ENCODE results near the gene RANGRF.

The RANGRF gene

GRCh38 chr17:8256291-8256690, 32.2 kb upstream of the RANGRF start:
- Histone ChIP-seq H3K4me3 (ENCODE audit: low read depth, low read length, poor library complexity, severe bottlenecking) (no peak overlapping the region), H3K4me1 (ENCODE audit: insufficient read depth, low read length, severe bottlenecking) (no peaks in the 10 kb centered on the region), H3K27me3 (ENCODE audit: insufficient read depth, low read length) (no peaks in the 10 kb centered on the region), H3K9me2 (ENCODE audit: low read depth, low read length) (no peaks in the 10 kb centered on the region), H4K20me1 (ENCODE audit: insufficient read depth, low read length) (no peaks in the 10 kb centered on the region), H3K79me2 (ENCODE audit: insufficient read depth, low read length) (0 out of 2 replicates have a peak, but pooled peaks cover 3% of the 10 kb centered on the region), H3K36me3 (ENCODE audit: insufficient read depth, low read length) (peaks cover 74% of the 10 kb centered on the region), H3K27ac (ENCODE audit: low read depth, low read length, poor library complexity, severe bottlenecking) (no peak overlapping the region), H3K4me2 (ENCODE audit: low read length) (no peak overlapping the region), H3F3A (ENCODE audit: insufficient read depth, low read length) (no peaks in the 10 kb centered on the region), H2AFZ (ENCODE audit: low read length) (no peak overlapping the region), H3K9me3 (ENCODE audit: low read length) (no peaks in the 10 kb centered on the region), H3K9ac (ENCODE audit: low read length) (no peak overlapping the region)
- TF ChIP-seq EZH2 (IDR thresholded peaks at IDR 0.05; ENCODE audit: borderline replicate concordance, low read length) = no peak

GRCh38 chr17:8256691-8257090, 31.8 kb upstream of the RANGRF start:
- Histone ChIP-seq H3F3A (ENCODE audit: insufficient read depth, low read length) (no peaks in the 10 kb centered on the region), H3K4me3 (ENCODE audit: low read depth, low read length, poor library complexity, severe bottlenecking) (no peak overlapping the region), H3K9ac (ENCODE audit: low read length) (no peak overlapping the region), H3K79me2 (ENCODE audit: insufficient read depth, low read length) (0 out of 2 replicates have a peak, but pooled peaks cover 3% of the 10 kb centered on the region), H2AFZ (ENCODE audit: low read length) (no peak overlapping the region), H3K9me2 (ENCODE audit: low read depth, low read length) (no peaks in the 10 kb centered on the region), H4K20me1 (ENCODE audit: insufficient read depth, low read length) (no peaks in the 10 kb centered on the region), H3K27ac (ENCODE audit: low read depth, low read length, poor library complexity, severe bottlenecking) (no peak overlapping the region), H3K27me3 (ENCODE audit: insufficient read depth, low read length) (no peaks in the 10 kb centered on the region), H3K36me3 (ENCODE audit: insufficient read depth, low read length) (peaks cover 78% of the 10 kb centered on the region), H3K4me1 (ENCODE audit: insufficient read depth, low read length, severe bottlenecking) (no peaks in the 10 kb centered on the region), H3K4me2 (ENCODE audit: low read length) (no peak overlapping the region), H3K9me3 (ENCODE audit: low read length) (no peaks in the 10 kb centered on the region)
- TF ChIP-seq CTCF (IDR thresholded peaks at IDR 0.05; ENCODE audit: low read length) (no peak), EZH2 (IDR thresholded peaks at IDR 0.05; ENCODE audit: borderline replicate concordance, low read length) (no peak)

- no peaks in the 10 kb centered on the region for H3K4me1 ChIP-seq (ENCODE audit: insufficient read depth, low read length, severe bottlenecking)
- no peak overlapping the region for H3K4me3 ChIP-seq (ENCODE audit: low read depth, low read length, poor library complexity, severe bottlenecking)
- H3F3A ChIP-seq (ENCODE audit: insufficient read depth, low read length) = no peaks in the 10 kb centered on the region
- peaks cover 88% of the 10 kb centered on the region for H3K36me3 ChIP-seq (ENCODE audit: insufficient read depth, low read length)
- H3K9me3 ChIP-seq (ENCODE audit: low read length) = no peaks in the 10 kb centered on the region
- H3K4me2 ChIP-seq (ENCODE audit: low read length) = no peak overlapping the region
- no peaks in the 10 kb centered on the region for H3K27me3 ChIP-seq (ENCODE audit: insufficient read depth, low read length)
- H3K9ac ChIP-seq (ENCODE audit: low read length) = no peak overlapping the region
- no peaks in the 10 kb centered on the region for H3K9me2 ChIP-seq (ENCODE audit: low read depth, low read length)
- H3K79me2 ChIP-seq (ENCODE audit: insufficient read depth, low read length) = no peaks in the 10 kb centered on the region
- no peak overlapping the region for H2AFZ ChIP-seq (ENCODE audit: low read length)
- H3K27ac ChIP-seq (ENCODE audit: low read depth, low read length, poor library complexity, severe bottlenecking) = no peak overlapping the region
- no peaks in the 10 kb centered on the region for H4K20me1 ChIP-seq (ENCODE audit: insufficient read depth, low read length)
- TF ChIP-seq CTCF (IDR thresholded peaks at IDR 0.05; ENCODE audit: low read length) = no peak
- TF ChIP-seq EZH2 (IDR thresholded peaks at IDR 0.05; ENCODE audit: borderline replicate concordance, low read length) = no peak
These were observed 30.7 kb upstream of the RANGRF start for GRCh38 chr17:8257801-8258200.

GRCh38 chr17:8264320-8264719, 24.1 kb upstream of the RANGRF start:
- Histone ChIP-seq H4K20me1 (ENCODE audit: insufficient read depth, low read length) (no peaks in the 10 kb centered on the region), H3K4me2 (ENCODE audit: low read length) (no peak overlapping the region), H3K27ac (ENCODE audit: low read depth, low read length, poor library complexity, severe bottlenecking) (no peak overlapping the region), H3K9me3 (ENCODE audit: low read length) (no peaks in the 10 kb centered on the region), H3K27me3 (ENCODE audit: insufficient read depth, low read length) (no peaks in the 10 kb centered on the region), H3K9me2 (ENCODE audit: low read depth, low read length) (no peaks in the 10 kb centered on the region), H3K9ac (ENCODE audit: low read length) (no peak overlapping the region), H3K79me2 (ENCODE audit: insufficient read depth, low read length) (no peaks in the 10 kb centered on the region), H3F3A (ENCODE audit: insufficient read depth, low read length) (no peaks in the 10 kb centered on the region), H2AFZ (ENCODE audit: low read length) (no peak overlapping the region), H3K4me3 (ENCODE audit: low read depth, low read length, poor library complexity, severe bottlenecking) (no peak overlapping the region), H3K4me1 (ENCODE audit: insufficient read depth, low read length, severe bottlenecking) (no peaks in the 10 kb centered on the region), H3K36me3 (ENCODE audit: insufficient read depth, low read length) (peaks cover 94% of the 10 kb centered on the region)
- TF ChIP-seq CTCF (IDR thresholded peaks at IDR 0.05; ENCODE audit: low read length) = no peak
- no peak for TF ChIP-seq EZH2 (IDR thresholded peaks at IDR 0.05; ENCODE audit: borderline replicate concordance, low read length)
